ENCODE measurements around the gene CELF4.

- TF ChIP-seq EZH2 (IDR thresholded peaks at IDR 0.05; ENCODE audit: low read length, missing control alignments): no peak
- no peak for TF ChIP-seq CTCF (conservative IDR thresholded peaks at IDR 0.05 in 1 of 2, IDR thresholded peaks at IDR 0.05 in 1 of 2; ENCODE audit: low read depth in 1 of 2, low read length in 2 of 2)
Measured at GRCh38 chr18:37389684-37390368, 175.8 kb downstream of the CELF4 start.
